8988T (cell line): ENCODE results near the gene SLC29A2.
"Not testable (repeated sequence)": the region's sequence is repeated elsewhere in the genome, so short reads cannot be mapped to it uniquely, and the experiment has no call there.

ENCODE experiments used
- DNase-seq: peaks from one replicate; pipeline ENCODE4 v3.0.0; 2011

SLC29A2 gene

GRCh38 chr11:66332371-66333219 is 39.0 kb downstream of the SLC29A2 start:
- peak; percentile 27 for DNase-seq

GRCh38 chr11:66331542-66332370 is 39.8 kb downstream of the SLC29A2 start:
- peak; percentile 28 for DNase-seq

GRCh38 chr11:66330931-66331330 is 40.6 kb downstream of the SLC29A2 start:
- DNase-seq: peak; percentile 31

- no peak for DNase-seq
Measured at GRCh38 chr11:66329165-66329673, 42.3 kb downstream of the SLC29A2 start.

GRCh38 chr11:66328302-66329144 is 43.0 kb downstream of the SLC29A2 start:
- peak; percentile 93 for DNase-seq

- DNase-seq: peak; percentile 24
Measured at GRCh38 chr11:66328031-66328301, 43.6 kb downstream of the SLC29A2 start.

- DNase-seq: peak; percentile 82
Measured at GRCh38 chr11:66327171-66328030, 44.2 kb downstream of the SLC29A2 start.

GRCh38 chr11:66326261-66327111 is 45.1 kb downstream of the SLC29A2 start:
- DNase-seq: peak; percentile 58

- no peak for DNase-seq
Measured at GRCh38 chr11:66325263-66325671, 46.3 kb downstream of the SLC29A2 start.

- no peak for DNase-seq
Measured at GRCh38 chr11:66324664-66325063, 46.9 kb downstream of the SLC29A2 start.

GRCh38 chr11:66323684-66324083 is 47.9 kb downstream of the SLC29A2 start:
- DNase-seq: no peak

GRCh38 chr11:66322732-66323427 is 48.7 kb downstream of the SLC29A2 start:
- no peak for DNase-seq

- no peak for DNase-seq
Measured at GRCh38 chr11:66321606-66322005, 50.0 kb downstream of the SLC29A2 start.

GRCh38 chr11:66320748-66321147 is 50.8 kb downstream of the SLC29A2 start:
- not testable (repeated sequence) for DNase-seq

GRCh38 chr11:66320289-66320688 is 51.3 kb downstream of the SLC29A2 start:
- not testable (repeated sequence) for DNase-seq

GRCh38 chr11:66318600-66318970 is 53.0 kb downstream of the SLC29A2 start:
- DNase-seq: no peak

GRCh38 chr11:66317723-66318599 is 53.6 kb downstream of the SLC29A2 start:
- no peak for DNase-seq

- no peak for DNase-seq
Measured at GRCh38 chr11:66317322-66317722, 54.2 kb downstream of the SLC29A2 start.

GRCh38 chr11:66316849-66317251 is 54.7 kb downstream of the SLC29A2 start, which contains the start of gene CD248:
Gene CD248 (minus strand): TSS chr11:66317044. CDS start chr11:66317027, 17 bp downstream.
- no peak for DNase-seq
